K562 (cell line): ENCODE results near the gene TUT4. TPM values are rescaled to one million over a fixed set of nuclear protein-coding genes. Genes with fewer than 3 reads are reported as not detected.
A peak's percentile ranks its signal among the peaks of the same experiment; 100 is the strongest.

Experiments used
- ATAC-seq: fragments of 200-7000 bp; cut with Tn5 transposase; 3 replicates; pipeline ENCODE4 v1.9.1; 2020; ENCODE audit warnings: moderate library complexity
- BruUV-seq: library from RNA; stranded (reverse); fragments of 400-500 nt; replicated peaks from 2 replicates; lab custom pipeline; 2021; lab: Mats Ljungman, UMichigan
- CTCF ChIA-PET: fragments of 300-600 bp; formaldehyde crosslinking; extraction: SDS; loops from one replicate; lab custom pipeline; 2021; ENCODE audit warnings: low intra/inter-chr PET ratio; lab: Yijun Ruan, JAX
- POLR2A ChIA-PET: fragments of 300-600, 350-650 bp; sonication (Branson Sonifier 250); formaldehyde crosslinking; extraction: SDS; loops from one replicate; lab custom pipeline; 2021; ENCODE audit warnings: antibody characterized with exemption, inconsistent platforms; lab: Yijun Ruan, JAX
- DNase-seq, 4 experiments: peaks; one replicate each; pipeline versions ENCODE4 v3.0.0 to v3.0.0-alpha.2; 2011 to 2018; ENCODE audit warnings: low spot score in 3 of 4, mixed read lengths in 3 of 4; ENCODE audit errors: extremely low read depth in 1 of 4
- FAIRE-seq: peaks from 2 replicates; lab custom pipeline; 2011; peaks lifted over from hg19 to GRCh38; lab: Jason Lieb, UNC
- H2AFZ ChIP-seq: 2 replicates; pipeline ENCODE4 v1.6.0; 2011; ENCODE audit warnings: low read depth, low read length, control low read depth, inconsistent platforms
- H3K27ac ChIP-seq: fragments of 200-600 bp; 3 replicates; pipeline ENCODE4 v1.8.0; 2011; ENCODE audit warnings: low read depth, mild to moderate bottlenecking, control low read depth, inconsistent platforms, low read length, moderate library complexity, mixed read lengths; ENCODE audit errors: extremely low read depth
- H3K27me3 ChIP-seq, 2 experiments: fragments of 300-600 bp in 1 of 2; 2 replicates in 1 of 2; 3 replicates in 1 of 2; pipeline versions ENCODE4 v1.6.0 to v1.8.0; 2011; ENCODE audit warnings: inconsistent platforms in 2 of 2, low read length in 2 of 2, mild to moderate bottlenecking in 1 of 2, mixed read lengths in 1 of 2, moderate library complexity in 1 of 2; ENCODE audit not compliant: control insufficient read depth in 2 of 2, insufficient read depth in 2 of 2
- H3K36me3 ChIP-seq: fragments of 300-600 bp; 3 replicates; pipeline ENCODE4 v1.8.0; 2011; ENCODE audit warnings: mild to moderate bottlenecking, low read length, inconsistent platforms; ENCODE audit not compliant: control insufficient read depth, insufficient read depth
- H3K4me1 ChIP-seq, 2 experiments: fragments of 200-600 bp in 1 of 2; replicated peaks in 1 of 2; 2 replicates in 1 of 2; 3 replicates in 1 of 2; pipeline versions ENCODE4 v1.5.1 to v1.8.0; 2011; ENCODE audit warnings: inconsistent platforms in 2 of 2, low read length in 2 of 2, mild to moderate bottlenecking in 1 of 2, mixed read lengths in 1 of 2, moderate library complexity in 1 of 2; ENCODE audit not compliant: control insufficient read depth in 2 of 2, insufficient read depth in 2 of 2
- H3K4me2 ChIP-seq: 2 replicates; pipeline ENCODE4 v1.6.1; 2011; ENCODE audit warnings: low read length, control low read depth, inconsistent platforms, mixed read lengths; ENCODE audit not compliant: insufficient read depth
- H3K4me3 ChIP-seq: fragments of 200-600 bp; sonication (generic), shearing (Covaris generic); 2 replicates; pipeline ENCODE4 v1.5.1; 2016; ENCODE audit warnings: control low read depth, inconsistent platforms
- H3K79me2 ChIP-seq: fragments of 200-600 bp; 3 replicates; pipeline ENCODE4 v1.8.0; 2011; ENCODE audit warnings: low read length, inconsistent platforms; ENCODE audit not compliant: control insufficient read depth, insufficient read depth
- H3K9ac ChIP-seq, 2 experiments: 2 replicates each; pipeline versions ENCODE4 v1.6.0 to v1.6.1; 2011; ENCODE audit warnings: low read depth in 2 of 2, low read length in 2 of 2, control low read depth in 1 of 2, inconsistent platforms in 1 of 2, mild to moderate bottlenecking in 1 of 2, mixed read lengths in 1 of 2; ENCODE audit not compliant: insufficient read depth in 1 of 2
- H3K9me1 ChIP-seq: one replicate; pipeline ENCODE4 v1.6.0; 2011; ENCODE audit warnings: inconsistent platforms, mild to moderate bottlenecking, low read length, moderate library complexity; ENCODE audit not compliant: control insufficient read depth, insufficient read depth
- H3K9me3 ChIP-seq: replicated peaks from 2 replicates; pipeline ENCODE4 v1.5.1; 2011; ENCODE audit warnings: low read depth, low read length, inconsistent platforms; ENCODE audit not compliant: control insufficient read depth, insufficient read depth
- H4K20me1 ChIP-seq: replicated peaks from 2 replicates; pipeline ENCODE4 v1.6.1; 2011; ENCODE audit warnings: low read length, inconsistent platforms, mixed read lengths; ENCODE audit not compliant: control insufficient read depth, insufficient read depth
- CHD4 ChIP-seq: fragments of 200-600 bp; sonication (generic); IDR thresholded peaks from 3 replicates; pipeline ENCODE4 v1.6.1; 2012; ENCODE audit warnings: low read depth, mild to moderate bottlenecking, mixed read lengths, low read length, inconsistent platforms; ENCODE audit not compliant: insufficient read depth, insufficient replicate concordance, poor library complexity, severe bottlenecking
- ILK ChIP-seq: fragments of 450-650 bp; IDR thresholded peaks from 2 replicates; pipeline ENCODE4 v1.6.1; 2016; ENCODE audit warnings: missing genetic modification characterization, low read depth, mild to moderate bottlenecking, missing compliant biosample characterization, moderate library complexity, borderline replicate concordance
- NR2C1 ChIP-seq, 2 experiments: fragments of 450-650 bp; IDR thresholded peaks; 2 replicates each; pipeline ENCODE4 v1.6.1; 2017; ENCODE audit warnings: mild to moderate bottlenecking in 2 of 2, antibody characterized with exemption in 1 of 2, inconsistent platforms in 1 of 2, missing compliant biosample characterization in 1 of 2, missing genetic modification characterization in 1 of 2
- POLR3A ChIP-seq: IDR thresholded peaks from 2 replicates; pipeline ENCODE4 v1.6.1; 2011; ENCODE audit warnings: borderline replicate concordance, mild to moderate bottlenecking, moderate library complexity; ENCODE audit not compliant: insufficient read length, insufficient read depth; ENCODE audit errors: extremely low read depth
- SP1 ChIP-seq: sonication (generic); formaldehyde crosslinking; IDR thresholded peaks from 2 replicates; pipeline ENCODE4 v1.8.1; 2022; ENCODE audit warnings: mild to moderate bottlenecking, missing genetic modification reagents
- ZNF584 ChIP-seq: fragments of 200-800 bp; sonication (Bioruptor generic); IDR thresholded peaks from 2 replicates; pipeline ENCODE4 v1.6.1; 2016; ENCODE audit warnings: low read depth, mild to moderate bottlenecking, missing genetic modification characterization, missing compliant biosample characterization
- ZSCAN29 ChIP-seq: fragments of 450-650 bp; IDR thresholded peaks from 2 replicates; pipeline ENCODE4 v1.6.1; 2017
- WGBS: fragments of 100-300 bp; shearing (Covaris generic); methylation state at CpG from one replicate; pipeline ENCODE4 v1.1.6; 2016; ENCODE audit warnings: low coverage, mixed read lengths; ENCODE audit not compliant: insufficient coverage; ENCODE audit errors: missing lambda C conversion rate; 5-methylcytosine and 5-hydroxymethylcytosine counted together
- in situ Hi-C: fragments of 300-500 bp; cut with MboI; formaldehyde crosslinking; loops from 4 replicates; pipeline ENCODE4 v1.15.0; 2018; ENCODE audit warnings: inconsistent platforms, mixed read lengths
- intact Hi-C: fragments of 100-400 bp; cut with micrococcal nuclease; formaldehyde crosslinking; loops from 2 replicates; pipeline ENCODE4 v1.14.2; 2022
- polyA plus RNA-seq, 8 experiments: library from polyadenylated mRNA; depleted of rRNA in 4 of 8; stranded (reverse) in 5 of 8; unstranded in 3 of 8; fragments of >200 nt; fragmentation: Nextera tagmentation in 2 of 8; fragmentation: Illumina TruSeq in 1 of 8; extraction: Ambion mirVana in 2 of 8; extraction: Trizol in 1 of 8; gene quantifications; 2 replicates each; pipeline versions ENCODE4 v1.2.1 to v1.2.3, GENCODE V29; 2011 to 2014; ENCODE audit warnings: inconsistent platforms in 1 of 8, missing spikeins in 1 of 8
- total RNA-seq, 7 experiments: library from RNA; depleted of rRNA in 6 of 7; stranded (reverse); fragments of >200 nt in 6 of 7; fragmentation: Illumina TruSeq in 2 of 7; extraction: Trizol in 2 of 7; gene quantifications; 2 replicates each; pipeline versions ENCODE4 v1.2.1 to v1.2.3, GENCODE V29; 2011 to 2021; ENCODE audit warnings: low replicate concordance in 1 of 7
- TF ChIP-seq, protein P1 (sequence below): sonication (generic); IDR thresholded peaks from 2 replicates; pipeline ENCODE4 v1.6.1; 2016
- TF ChIP-seq, protein P2 (sequence below): fragments of 450-650 bp; IDR thresholded peaks from 2 replicates; pipeline ENCODE4 v1.6.1; 2017; ENCODE audit warnings: antibody characterized with exemption, mild to moderate bottlenecking
- TF ChIP-seq, protein P3 (sequence below): IDR thresholded peaks from 2 replicates; pipeline ENCODE4 v1.6.1; 2011; ENCODE audit not compliant: insufficient read length; ENCODE audit errors: extremely low read depth
- TF ChIP-seq, protein P4 (sequence below), 2 experiments: fragments of 250-450 bp in 1 of 2; fragments of 450-650 bp in 1 of 2; sonication (Bioruptor Pico) in 1 of 2; IDR thresholded peaks; 2 replicates each; pipeline versions ENCODE4 v1.6.1 to v1.8.0; 2016 to 2021; ENCODE audit warnings: mild to moderate bottlenecking in 2 of 2, moderate library complexity in 2 of 2, missing compliant biosample characterization in 1 of 2, missing genetic modification characterization in 1 of 2

The TUT4 gene
- total and polyA plus RNA-seq, 9 of the 15 experiments (the other 6 are each of a cell fraction or from before 2014, with no cell fraction given): 15.8 to 53.5 (median 36.7) TPM

DNA sequence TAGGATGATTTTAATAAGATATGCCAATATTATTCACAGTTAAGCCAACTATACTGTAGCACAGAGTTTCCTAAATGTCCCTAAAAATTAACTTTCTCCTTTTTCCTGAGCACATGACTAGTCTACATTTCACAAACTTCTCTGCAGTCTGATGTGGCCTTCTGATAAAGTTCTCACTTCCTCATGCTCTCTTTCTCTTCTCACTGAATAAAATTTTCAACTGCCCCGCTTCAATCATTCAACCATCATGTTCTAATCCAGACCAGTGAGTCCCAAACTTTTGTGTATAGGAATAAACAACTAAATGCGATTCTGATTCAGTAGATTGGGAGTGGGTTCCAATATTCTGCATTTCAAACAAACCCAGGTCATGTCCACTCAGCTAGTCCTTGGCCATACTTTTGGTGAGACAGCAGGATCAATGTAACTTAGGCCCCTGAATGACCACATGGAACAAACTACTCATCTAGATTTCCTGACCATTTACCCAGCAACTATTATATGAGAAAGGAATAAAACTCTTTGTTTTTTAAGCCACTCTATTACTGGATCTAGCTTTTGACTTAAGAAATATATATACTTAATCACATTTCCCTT lies 20.1 kb downstream of the TUT4 start:
- Histone ChIP-seq H3K27ac (peak overlapping the region; percentile 57), H3K27me3 (no peaks in the 10 kb centered on the region), H3K4me2 (peak overlapping the region; percentile 33; the same call in 1 of the 2 replicates), H3K79me2 (peaks cover 82% of the 10 kb centered on the region), H3K9me1 (no peaks in the 10 kb centered on the region), H3K9me3 (0 out of 2 replicates have a peak, but pooled peaks cover 2% of the 10 kb centered on the region), H2AFZ (peak overlapping the region; percentile 37), H3K9ac (peak overlapping the region in 1 of 2 experiments; percentile 24; a peak in 2 of 4 replicates), H3K4me1 (peaks cover 13 to 14% of the 10 kb centered on the region in 2 experiments), H3K36me3 (no peaks in the 10 kb centered on the region), H4K20me1 (no peaks in the 10 kb centered on the region), H3K4me3 (no peak overlapping the region)
- ChIA-PET CTCF (no interaction called here), POLR2A (interaction anchor here (0.7 to 2.6 kb wide), 7 partner anchors 11 to 1499 kb away, joined by 3 to 11 read pairs (median 3); partner anchors contain the start of gene TUT4)
- WGBS: 27% methylated on average over 2 of the region's 2 CpGs
- intact Hi-C loops (loop anchor here (2.0 kb wide), 1 partner anchor 20 kb away; the partner anchor contains the start of gene TUT4), in situ Hi-C loops (no loop called here)
- DNase-seq (peak in 2 of 4 experiments; percentile 24 to 43), FAIRE-seq (peak; percentile 35), ATAC-seq (peak; percentile 70)
- BruUV-seq: no TSS peak
- TF ChIP-seq ZSCAN29: no peak
- no peak for TF ChIP-seq ZNF584
- TF ChIP-seq, protein P1, sequence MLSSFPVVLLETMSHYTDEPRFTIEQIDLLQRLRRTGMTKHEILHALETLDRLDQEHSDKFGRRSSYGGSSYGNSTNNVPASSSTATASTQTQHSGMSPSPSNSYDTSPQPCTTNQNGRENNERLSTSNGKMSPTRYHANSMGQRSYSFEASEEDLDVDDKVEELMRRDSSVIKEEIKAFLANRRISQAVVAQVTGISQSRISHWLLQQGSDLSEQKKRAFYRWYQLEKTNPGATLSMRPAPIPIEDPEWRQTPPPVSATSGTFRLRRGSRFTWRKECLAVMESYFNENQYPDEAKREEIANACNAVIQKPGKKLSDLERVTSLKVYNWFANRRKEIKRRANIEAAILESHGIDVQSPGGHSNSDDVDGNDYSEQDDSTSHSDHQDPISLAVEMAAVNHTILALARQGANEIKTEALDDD: peak; percentile 65
- no peak for TF ChIP-seq ILK
- no peak for TF ChIP-seq NR2C1 (IDR thresholded peaks at IDR 0.05)
- 0 out of 2 replicates have a peak, but pooled peaks have one; percentile 26 for TF ChIP-seq NR2C1 (tag; IDR thresholded peaks at IDR 0.05)
- TF ChIP-seq, protein P2, sequence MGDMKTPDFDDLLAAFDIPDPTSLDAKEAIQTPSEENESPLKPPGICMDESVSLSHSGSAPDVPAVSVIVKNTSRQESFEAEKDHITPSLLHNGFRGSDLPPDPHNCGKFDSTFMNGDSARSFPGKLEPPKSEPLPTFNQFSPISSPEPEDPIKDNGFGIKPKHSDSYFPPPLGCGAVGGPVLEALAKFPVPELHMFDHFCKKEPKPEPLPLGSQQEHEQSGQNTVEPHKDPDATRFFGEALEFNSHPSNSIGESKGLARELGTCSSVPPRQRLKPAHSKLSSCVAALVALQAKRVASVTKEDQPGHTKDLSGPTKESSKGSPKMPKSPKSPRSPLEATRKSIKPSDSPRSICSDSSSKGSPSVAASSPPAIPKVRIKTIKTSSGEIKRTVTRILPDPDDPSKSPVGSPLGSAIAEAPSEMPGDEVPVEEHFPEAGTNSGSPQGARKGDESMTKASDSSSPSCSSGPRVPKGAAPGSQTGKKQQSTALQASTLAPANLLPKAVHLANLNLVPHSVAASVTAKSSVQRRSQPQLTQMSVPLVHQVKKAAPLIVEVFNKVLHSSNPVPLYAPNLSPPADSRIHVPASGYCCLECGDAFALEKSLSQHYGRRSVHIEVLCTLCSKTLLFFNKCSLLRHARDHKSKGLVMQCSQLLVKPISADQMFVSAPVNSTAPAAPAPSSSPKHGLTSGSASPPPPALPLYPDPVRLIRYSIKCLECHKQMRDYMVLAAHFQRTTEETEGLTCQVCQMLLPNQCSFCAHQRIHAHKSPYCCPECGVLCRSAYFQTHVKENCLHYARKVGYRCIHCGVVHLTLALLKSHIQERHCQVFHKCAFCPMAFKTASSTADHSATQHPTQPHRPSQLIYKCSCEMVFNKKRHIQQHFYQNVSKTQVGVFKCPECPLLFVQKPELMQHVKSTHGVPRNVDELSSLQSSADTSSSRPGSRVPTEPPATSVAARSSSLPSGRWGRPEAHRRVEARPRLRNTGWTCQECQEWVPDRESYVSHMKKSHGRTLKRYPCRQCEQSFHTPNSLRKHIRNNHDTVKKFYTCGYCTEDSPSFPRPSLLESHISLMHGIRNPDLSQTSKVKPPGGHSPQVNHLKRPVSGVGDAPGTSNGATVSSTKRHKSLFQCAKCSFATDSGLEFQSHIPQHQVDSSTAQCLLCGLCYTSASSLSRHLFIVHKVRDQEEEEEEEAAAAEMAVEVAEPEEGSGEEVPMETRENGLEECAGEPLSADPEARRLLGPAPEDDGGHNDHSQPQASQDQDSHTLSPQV: peak; percentile 71; the same call in 1 of the 2 replicates
- TF ChIP-seq CHD4: no peak
- TF ChIP-seq, protein P3, sequence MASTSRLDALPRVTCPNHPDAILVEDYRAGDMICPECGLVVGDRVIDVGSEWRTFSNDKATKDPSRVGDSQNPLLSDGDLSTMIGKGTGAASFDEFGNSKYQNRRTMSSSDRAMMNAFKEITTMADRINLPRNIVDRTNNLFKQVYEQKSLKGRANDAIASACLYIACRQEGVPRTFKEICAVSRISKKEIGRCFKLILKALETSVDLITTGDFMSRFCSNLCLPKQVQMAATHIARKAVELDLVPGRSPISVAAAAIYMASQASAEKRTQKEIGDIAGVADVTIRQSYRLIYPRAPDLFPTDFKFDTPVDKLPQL: no peak
- TF ChIP-seq, protein P4, sequence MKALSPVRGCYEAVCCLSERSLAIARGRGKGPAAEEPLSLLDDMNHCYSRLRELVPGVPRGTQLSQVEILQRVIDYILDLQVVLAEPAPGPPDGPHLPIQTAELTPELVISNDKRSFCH (CRISPR knock-in tag; IDR thresholded peaks at IDR 0.05): no peak
- TF ChIP-seq, protein P4 (tag; IDR thresholded peaks at IDR 0.05): 0 out of 2 replicates have a peak, but pooled peaks have one; percentile 27
- TF ChIP-seq POLR3A: no peak
- 0 out of 2 replicates have a peak, but pooled peaks have one; percentile 21 for TF ChIP-seq SP1 (CRISPR knock-in tag)
